CD14-positive monocyte (primary cell): Measurements from ENCODE around the gene KRT73. TPM values are rescaled to one million over a fixed set of nuclear protein-coding genes. Genes with fewer than 3 reads are reported as not detected.

Experiments
- DNase-seq, 3 donors: peaks; one replicate each; pipeline ENCODE4 v3.0.0-alpha.2; 2011 to 2022
- H2AFZ ChIP-seq: 2 replicates; pipeline ENCODE4 v1.6.0; 2012; ENCODE audit warnings: mild to moderate bottlenecking, low read depth, low read length, inconsistent platforms; ENCODE audit not compliant: insufficient read depth, poor library complexity, severe bottlenecking
- H3K27ac ChIP-seq, 2 donors: 1 replicate in 1 of 2; 2 replicates in 1 of 2; pipeline ENCODE4 v1.5.1; 2012 to 2013; ENCODE audit warnings: low read length in 2 of 2, control low read depth in 1 of 2, inconsistent platforms in 1 of 2, low read depth in 1 of 2, mild to moderate bottlenecking in 1 of 2
- H3K27me3 ChIP-seq, 2 donors: one replicate each; pipeline versions ENCODE4 v1.6.0 to v1.6.1; 2011 to 2013; ENCODE audit warnings: low read length in 2 of 2; ENCODE audit not compliant: control insufficient read depth in 2 of 2, insufficient read depth in 2 of 2
- H3K36me3 ChIP-seq, 2 donors: replicated peaks in 1 of 2; 1 replicate in 1 of 2; 2 replicates in 1 of 2; pipeline versions ENCODE4 v1.5.1 to v1.6.1; 2012 to 2013; ENCODE audit warnings: low read length in 2 of 2, control low read depth in 1 of 2, inconsistent platforms in 1 of 2, mild to moderate bottlenecking in 1 of 2; ENCODE audit not compliant: insufficient read depth in 2 of 2, control insufficient read depth in 1 of 2
- H3K4me1 ChIP-seq, 2 donors: 1 replicate in 1 of 2; 2 replicates in 1 of 2; pipeline versions ENCODE4 v1.5.1 to v1.6.1; 2012 to 2013; ENCODE audit warnings: low read length in 2 of 2, control low read depth in 1 of 2, inconsistent platforms in 1 of 2, mild to moderate bottlenecking in 1 of 2, moderate library complexity in 1 of 2; ENCODE audit not compliant: insufficient read depth in 2 of 2, control insufficient read depth in 1 of 2
- H3K4me2 ChIP-seq: replicated peaks from 2 replicates; pipeline ENCODE3; 2012; ENCODE audit warnings: low read length, moderate library complexity, mild to moderate bottlenecking; ENCODE audit not compliant: poor library complexity, severe bottlenecking; ENCODE audit errors: extremely low read depth
- H3K4me3 ChIP-seq, 3 experiments: fragments of 200-600 bp in 1 of 3; sonication (generic) in 1 of 3; replicated peaks in 1 of 3; 1 replicate in 2 of 3; 2 replicates in 1 of 3; pipeline ENCODE4 v1.5.1; 2011 to 2013; ENCODE audit warnings: low read length in 3 of 3, mild to moderate bottlenecking in 3 of 3, control low read depth in 2 of 3, low read depth in 2 of 3, inconsistent platforms in 1 of 3, moderate library complexity in 1 of 3
- H3K79me2 ChIP-seq: 2 replicates; pipeline ENCODE4 v1.6.0; 2012; ENCODE audit warnings: mild to moderate bottlenecking, control low read depth, inconsistent platforms, low read length, moderate library complexity; ENCODE audit not compliant: insufficient read depth
- H3K9ac ChIP-seq: 2 replicates; pipeline ENCODE4 v1.6.0; 2017; ENCODE audit warnings: low read length, mild to moderate bottlenecking; ENCODE audit not compliant: insufficient read depth, poor library complexity, severe bottlenecking
- H3K9me3 ChIP-seq, 2 donors: replicated peaks in 1 of 2; 1 replicate in 1 of 2; 2 replicates in 1 of 2; pipeline versions ENCODE4 v1.5.1 to v1.6.1; 2012 to 2013; ENCODE audit warnings: low read length in 2 of 2, control low read depth in 1 of 2; ENCODE audit not compliant: control insufficient read depth in 1 of 2, insufficient read depth in 1 of 2
- H4K20me1 ChIP-seq: 2 replicates; pipeline ENCODE4 v1.6.0; 2012; ENCODE audit warnings: mild to moderate bottlenecking, low read length, control low read depth, moderate library complexity; ENCODE audit not compliant: insufficient read depth
- H3K27ac Mint-ChIP-seq, 7 donors: one replicate each; pipeline ENCODE4 v1.8.0; 2020; ENCODE audit warnings: mild to moderate bottlenecking in 7 of 7, mixed read lengths in 7 of 7, moderate library complexity in 6 of 7, inconsistent platforms in 2 of 7
- H3K27me3 Mint-ChIP-seq, 3 donors: one replicate each; pipeline ENCODE4 v1.8.0; 2021 to 2022; ENCODE audit warnings: low read depth in 3 of 3, mild to moderate bottlenecking in 3 of 3, mixed read lengths in 3 of 3, moderate library complexity in 3 of 3, inconsistent platforms in 1 of 3
- H3K36me3 Mint-ChIP-seq, 2 donors: one replicate each; pipeline ENCODE4 v1.8.0; 2020; ENCODE audit warnings: mixed read lengths in 2 of 2, inconsistent platforms in 1 of 2, mild to moderate bottlenecking in 1 of 2
- H3K4me1 Mint-ChIP-seq: one replicate; pipeline ENCODE4 v1.8.0; 2020; ENCODE audit warnings: mild to moderate bottlenecking, mixed read lengths
- H3K4me3 Mint-ChIP-seq, 2 donors: one replicate each; pipeline ENCODE4 v1.8.0; 2020; ENCODE audit warnings: mild to moderate bottlenecking in 2 of 2, mixed read lengths in 2 of 2, moderate library complexity in 1 of 2
- H3K9me3 Mint-ChIP-seq, 7 donors: one replicate each; pipeline ENCODE4 v1.8.0; 2020 to 2022; ENCODE audit warnings: mixed read lengths in 7 of 7, mild to moderate bottlenecking in 6 of 7, moderate library complexity in 6 of 7, inconsistent platforms in 2 of 7
- CTCF ChIP-seq: fragments of 200-600 bp; IDR thresholded peaks from one replicate; pipeline ENCODE4 v1.8.0; 2022; ENCODE audit warnings: antibody characterized with exemption, mild to moderate bottlenecking
- WGBS: methylation state at CpG from one replicate; pipeline ENCODE4 v1.1.5; 2013; ENCODE audit warnings: missing lambda C conversion rate; ENCODE audit not compliant: insufficient coverage; 5-methylcytosine and 5-hydroxymethylcytosine counted together
- intact Hi-C, 2 donors: fragments of 100-400 bp; cut with micrococcal nuclease; formaldehyde crosslinking; loops; one replicate each; pipeline versions ENCODE4 v1.15.0 to v1.15.1; 2023
- polyA plus RNA-seq, 3 donors: library from polyadenylated mRNA; depleted of rRNA in 1 of 3; unstranded in 2 of 3; stranded (reverse) in 1 of 3; fragments of 300-500 nt in 2 of 3; fragments of >200 nt in 1 of 3; fragmentation: Illumina TruSeq in 2 of 3; gene quantifications; 1 replicate in 2 of 3; 2 replicates in 1 of 3; pipeline ENCODE4 v1.2.3, GENCODE V29; 2012 to 2021

Gene KRT73
- polyA plus RNA-seq, 3 donors, result not detected

- no peak overlapping the region for H3K4me2 ChIP-seq
- H3K9ac ChIP-seq, result no peak overlapping the region
- H3K4me1 Mint-ChIP-seq, result no peaks in the 10 kb centered on the region
These were observed 43.9 kb upstream of the KRT73 start for GRCh38 chr12:52662093-52662917.

GRCh38 chr12:52661668-52662067 is 43.3 kb upstream of the KRT73 start:
- Histone ChIP-seq H3K79me2 (no peaks in the 10 kb centered on the region), H3K4me2 (no peak overlapping the region), H2AFZ (no peak overlapping the region), H3K4me1 (no peaks in the 10 kb centered on the region), H3K4me3 (no peak overlapping the region), H3K9ac (no peak overlapping the region), H3K27ac (no peak overlapping the region), H4K20me1 (no peaks in the 10 kb centered on the region), H3K27me3 (no peaks in the 10 kb centered on the region), H3K36me3 (no peaks in the 10 kb centered on the region), H3K9me3 (no peaks in the 10 kb centered on the region)
- 100% methylated on average over 1 of the region's 3 CpGs for WGBS
- no peaks in the 10 kb centered on the region for H3K4me1 Mint-ChIP-seq
- no peak overlapping the region for H3K27ac Mint-ChIP-seq
- peaks cover 0 to 4% (median 2%) of the 10 kb centered on the region in 3 donors for H3K27me3 Mint-ChIP-seq
- no peak for DNase-seq
- H3K9me3 Mint-ChIP-seq, result peaks cover 0 to 2% (median 0%) of the 10 kb centered on the region in 7 donors
- no peak overlapping the region for H3K4me3 Mint-ChIP-seq
- no peaks in the 10 kb centered on the region for H3K36me3 Mint-ChIP-seq
- TF ChIP-seq CTCF, result no peak
- intact Hi-C loops, result no loop called here

More at GRCh38 chr12:52662093-52662917, 43.9 kb upstream of the KRT73 start:
- TF ChIP-seq CTCF, result no peak
- H3K27ac ChIP-seq, result no peak overlapping the region
- WGBS, result 50% methylated on average over 4 of the region's 10 CpGs
- H2AFZ ChIP-seq, result no peak overlapping the region
- no peaks in the 10 kb centered on the region for H3K79me2 ChIP-seq
- no peaks in the 10 kb centered on the region for H3K4me1 ChIP-seq
- no peaks in the 10 kb centered on the region for H4K20me1 ChIP-seq
- Mint-ChIP-seq H3K9me3 (peaks cover 0 to 2% (median 0%) of the 10 kb centered on the region in 7 donors), H3K36me3 (no peaks in the 10 kb centered on the region), H3K27me3 (peaks cover 0 to 4% (median 2%) of the 10 kb centered on the region in 3 donors), H3K27ac (no peak overlapping the region), H3K4me3 (no peak overlapping the region)
- no peak for DNase-seq
- H3K4me3 ChIP-seq, result no peak overlapping the region
- H3K27me3 ChIP-seq, result no peaks in the 10 kb centered on the region
- intact Hi-C loops, result no loop called here
- H3K9me3 ChIP-seq, result no peaks in the 10 kb centered on the region
- no peaks in the 10 kb centered on the region for H3K36me3 ChIP-seq
